ENCODE results near the gene MYO1B. TPM values are rescaled to one million over a fixed set of nuclear protein-coding genes. Genes with fewer than 3 reads are reported as not detected.
A peak's percentile ranks its signal among the peaks of the same experiment; 100 is the strongest.

The MYO1B gene
- total RNA-seq, 4 donors from 2014 or later, result 16.9 to 43.8 (median 32.9) TPM

DNA sequence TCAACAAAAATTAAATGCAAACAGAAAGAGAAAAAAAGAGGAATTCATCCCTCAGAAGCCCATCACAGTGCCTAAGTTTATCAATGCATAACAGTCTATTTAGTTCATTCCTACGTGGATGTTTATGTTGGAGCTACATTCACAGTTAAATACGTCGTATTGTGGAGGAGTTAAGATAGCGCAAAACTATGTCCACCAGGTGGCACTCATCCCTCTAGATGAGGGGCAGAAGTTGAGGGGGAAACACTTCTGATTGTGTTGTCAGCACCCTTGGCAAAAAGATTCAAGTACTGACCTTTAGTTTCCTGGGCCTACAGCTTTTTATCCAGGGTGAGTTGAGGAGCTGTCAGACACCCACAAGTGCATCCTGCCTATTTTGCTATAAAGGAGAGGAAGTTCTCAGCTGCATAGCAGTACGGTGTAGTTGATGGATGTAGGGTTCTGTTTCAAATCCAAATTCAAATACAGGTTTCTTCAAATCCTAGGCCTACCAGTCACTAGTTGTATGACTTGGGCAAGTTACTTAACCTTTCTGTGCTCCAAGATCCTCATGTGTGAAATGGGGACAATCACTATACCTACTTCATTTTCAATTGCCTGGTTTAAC is 26.8 kb upstream of the MYO1B start:
- no peak overlapping the region for H3K4me3 ChIP-seq (replicated peaks in 1 of 3)
- H3K27ac ChIP-seq, result no peak overlapping the region
- H3K4me1 ChIP-seq, result peaks cover 0 to 9% of the 10 kb centered on the region in 2 donors
- 58 to 66% methylated on average over 5 of the region's 5 CpGs for WGBS, 2 donors
- peak; percentile 14 to 27 for DNase-seq
- H3K36me3 ChIP-seq, result no peaks in the 10 kb centered on the region
- H3K9me3 ChIP-seq, result no peaks in the 10 kb centered on the region
- intact Hi-C loops (cut with DNase I), result no loop called here
- H3K27me3 ChIP-seq, result no peaks in the 10 kb centered on the region
- TF ChIP-seq, protein P1, sequence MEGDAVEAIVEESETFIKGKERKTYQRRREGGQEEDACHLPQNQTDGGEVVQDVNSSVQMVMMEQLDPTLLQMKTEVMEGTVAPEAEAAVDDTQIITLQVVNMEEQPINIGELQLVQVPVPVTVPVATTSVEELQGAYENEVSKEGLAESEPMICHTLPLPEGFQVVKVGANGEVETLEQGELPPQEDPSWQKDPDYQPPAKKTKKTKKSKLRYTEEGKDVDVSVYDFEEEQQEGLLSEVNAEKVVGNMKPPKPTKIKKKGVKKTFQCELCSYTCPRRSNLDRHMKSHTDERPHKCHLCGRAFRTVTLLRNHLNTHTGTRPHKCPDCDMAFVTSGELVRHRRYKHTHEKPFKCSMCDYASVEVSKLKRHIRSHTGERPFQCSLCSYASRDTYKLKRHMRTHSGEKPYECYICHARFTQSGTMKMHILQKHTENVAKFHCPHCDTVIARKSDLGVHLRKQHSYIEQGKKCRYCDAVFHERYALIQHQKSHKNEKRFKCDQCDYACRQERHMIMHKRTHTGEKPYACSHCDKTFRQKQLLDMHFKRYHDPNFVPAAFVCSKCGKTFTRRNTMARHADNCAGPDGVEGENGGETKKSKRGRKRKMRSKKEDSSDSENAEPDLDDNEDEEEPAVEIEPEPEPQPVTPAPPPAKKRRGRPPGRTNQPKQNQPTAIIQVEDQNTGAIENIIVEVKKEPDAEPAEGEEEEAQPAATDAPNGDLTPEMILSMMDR (IDR thresholded peaks at IDR 0.05), result peak in 4 of 6 experiments; percentile 17 to 49 (median 38)
- TF ChIP-seq POLR2A (IDR thresholded peaks at IDR 0.05), result no peak

DNA sequence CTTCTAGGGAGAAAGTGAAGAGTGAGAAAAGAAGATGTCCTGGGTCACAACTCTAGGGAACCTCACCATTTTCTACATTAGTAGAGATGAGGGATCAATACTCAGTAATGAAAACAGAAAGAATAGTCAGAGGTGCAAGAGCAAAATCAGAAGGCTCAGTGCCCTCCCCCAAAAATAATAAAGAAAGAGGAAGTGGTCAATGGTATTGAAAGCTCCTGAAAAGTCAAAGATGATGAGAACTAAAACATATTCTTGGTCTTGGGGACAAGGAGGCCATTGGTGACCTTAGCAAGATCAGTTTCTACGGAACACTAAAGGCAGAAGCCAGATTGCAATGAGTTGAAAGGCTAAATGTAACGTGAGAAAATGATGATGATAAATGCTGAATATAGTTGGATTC is 24.5 kb upstream of the MYO1B start:
- TF ChIP-seq, protein P1 (IDR thresholded peaks at IDR 0.05), result no peak
- no peak for TF ChIP-seq POLR2A (IDR thresholded peaks at IDR 0.05)
- 88 to 89% methylated on average over 2 of the region's 2 CpGs for WGBS, 2 donors
- no peaks in the 10 kb centered on the region for H3K9me3 ChIP-seq
- DNase-seq, result no peak
- no peaks in the 10 kb centered on the region for H3K27me3 ChIP-seq
- H3K4me3 ChIP-seq (replicated peaks in 1 of 3), result no peak overlapping the region
- no peak overlapping the region for H3K27ac ChIP-seq
- intact Hi-C loops (cut with DNase I), result no loop called here
- peaks cover 0 to 6% of the 10 kb centered on the region in 2 donors for H3K4me1 ChIP-seq
- no peaks in the 10 kb centered on the region for H3K36me3 ChIP-seq

DNA sequence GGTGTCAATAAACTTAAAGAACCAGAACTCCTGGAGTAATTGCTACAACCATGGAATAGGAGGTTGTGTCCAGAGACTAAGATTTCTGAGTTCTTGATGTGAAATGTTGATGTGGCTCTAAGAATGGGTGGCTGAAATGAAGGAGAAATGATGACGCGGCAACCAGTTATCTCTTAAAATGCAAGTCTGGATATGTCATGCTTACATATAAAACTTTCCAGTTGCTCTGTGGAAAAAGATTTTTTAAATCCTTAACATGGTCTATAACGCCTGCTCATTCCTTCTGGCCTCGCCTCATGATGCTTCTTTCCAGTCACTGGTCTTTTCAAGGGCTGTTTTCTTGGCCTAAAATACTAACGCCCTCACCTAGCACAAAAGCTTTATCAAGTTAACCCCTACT is 23.5 kb upstream of the MYO1B start:
- Histone ChIP-seq H3K27ac (peak overlapping the region in 1 of 3 donors; percentile 11), H3K27me3 (no peaks in the 10 kb centered on the region), H3K4me1 (no peaks in the 10 kb centered on the region), H3K4me3 (replicated peaks in 1 of 3) (no peak overlapping the region), H3K36me3 (no peaks in the 10 kb centered on the region), H3K9me3 (no peaks in the 10 kb centered on the region)
- 58 to 68% methylated on average over 5 of the region's 5 CpGs for WGBS, 2 donors
- DNase-seq, result no peak
- intact Hi-C loops (cut with DNase I), result no loop called here
- no peak for TF ChIP-seq POLR2A (IDR thresholded peaks at IDR 0.05)

DNA sequence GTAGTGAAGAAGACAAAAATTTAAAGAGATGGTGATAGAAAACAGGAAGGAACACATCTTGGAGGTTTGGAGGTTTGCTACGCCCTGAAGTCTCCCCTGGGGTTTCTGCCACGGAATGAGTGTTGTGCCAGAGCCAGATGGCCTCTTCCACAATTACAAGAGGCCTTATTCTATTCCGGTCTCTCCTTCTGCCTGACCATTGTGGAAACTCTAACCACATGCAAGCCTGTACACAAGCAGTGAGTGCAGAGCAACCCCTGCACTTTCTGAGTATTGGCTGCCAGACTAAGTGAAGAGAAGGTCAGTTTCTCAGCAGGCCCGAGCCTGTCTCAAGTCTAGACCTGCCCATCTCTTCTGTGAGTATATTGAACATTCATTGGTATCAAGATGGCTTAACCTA is 22.7 kb upstream of the MYO1B start:
- Histone ChIP-seq H3K27me3 (no peaks in the 10 kb centered on the region), H3K9me3 (no peaks in the 10 kb centered on the region), H3K36me3 (no peaks in the 10 kb centered on the region), H3K4me3 (replicated peaks in 1 of 3) (no peak overlapping the region), H3K4me1 (no peaks in the 10 kb centered on the region), H3K27ac (no peak overlapping the region)
- intact Hi-C loops (cut with DNase I), result no loop called here
- DNase-seq, result no peak
- TF ChIP-seq, protein P1 (IDR thresholded peaks at IDR 0.05), result no peak
- TF ChIP-seq POLR2A (IDR thresholded peaks at IDR 0.05), result no peak
- WGBS, 2 donors, result 58 to 60% methylated on average over 4 of the region's 4 CpGs

DNA sequence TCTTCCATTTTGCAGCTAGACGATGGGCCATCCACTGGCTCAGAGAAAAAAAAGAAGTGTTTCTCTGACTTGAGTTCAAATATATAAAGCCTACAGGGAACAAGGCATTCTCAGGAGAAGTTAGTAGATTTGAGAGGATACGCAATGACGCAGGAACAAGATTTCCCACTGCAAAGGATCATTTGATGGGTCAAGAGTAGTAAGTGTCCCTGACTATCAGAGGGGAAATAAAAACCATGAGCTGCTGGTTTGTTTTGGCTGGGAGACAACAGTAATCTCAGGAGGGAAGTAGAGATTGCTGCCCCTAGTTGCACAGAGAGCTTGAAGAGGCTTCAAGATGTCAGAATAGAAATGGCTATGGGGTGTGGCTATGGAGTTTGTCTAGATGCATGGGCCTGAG is 22.3 kb upstream of the MYO1B start:
- DNase-seq, result no peak
- H3K4me3 ChIP-seq (replicated peaks in 1 of 3), result no peak overlapping the region
- WGBS, 2 donors, result 64 to 77% methylated on average over 3 of the region's 3 CpGs
- no peaks in the 10 kb centered on the region for H3K9me3 ChIP-seq
- TF ChIP-seq POLR2A (IDR thresholded peaks at IDR 0.05), result no peak
- TF ChIP-seq, protein P1 (IDR thresholded peaks at IDR 0.05), result no peak
- H3K36me3 ChIP-seq, result no peaks in the 10 kb centered on the region
- H3K27ac ChIP-seq, result no peak overlapping the region
- H3K4me1 ChIP-seq, result no peaks in the 10 kb centered on the region
- no peaks in the 10 kb centered on the region for H3K27me3 ChIP-seq
- intact Hi-C loops (cut with DNase I), result no loop called here
